Femur (tissue), 1 donor: ENCODE measurements around the gene EIF2A.
"Not testable (repeated sequence)": the region's sequence is repeated elsewhere in the genome, so short reads cannot be mapped to it uniquely, and the experiment has no call there.

Experiments
- DNase-seq: peaks from one replicate; pipeline ENCODE4 v3.0.0-alpha.2; 2017

Gene EIF2A

GRCh38 chr3:150546226-150547044, at the start of gene EIF2A, which contains the start of gene SERP1:
EIF2A (plus strand) TSS chr3:150546787; CDS start chr3:150546803, 16 bp downstream.
SERP1 (minus strand) TSS chr3:150546496; CDS start chr3:150546135, 361 bp downstream.
- peak; percentile 100 for DNase-seq

DNA sequence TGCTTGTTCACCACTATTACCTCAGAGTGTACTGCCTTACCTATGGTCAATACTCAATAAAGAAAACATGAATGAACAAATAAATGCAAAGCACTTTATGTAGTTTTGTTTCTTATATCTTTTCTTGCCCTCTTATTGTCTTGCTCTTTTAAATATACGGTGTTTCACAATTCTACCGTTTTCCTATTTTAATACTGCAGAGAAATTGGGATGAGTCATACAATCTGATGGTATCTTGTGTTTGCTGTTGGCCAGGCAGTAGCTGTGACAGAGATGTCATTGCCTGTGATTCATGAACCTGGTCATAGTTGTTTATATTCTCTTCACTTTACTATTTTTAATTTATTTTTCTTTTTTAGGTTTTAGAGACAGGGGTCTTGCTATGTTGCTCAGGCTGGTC, 48.6 kb upstream of the EIF2A start:
- DNase-seq: no peak

DNA sequence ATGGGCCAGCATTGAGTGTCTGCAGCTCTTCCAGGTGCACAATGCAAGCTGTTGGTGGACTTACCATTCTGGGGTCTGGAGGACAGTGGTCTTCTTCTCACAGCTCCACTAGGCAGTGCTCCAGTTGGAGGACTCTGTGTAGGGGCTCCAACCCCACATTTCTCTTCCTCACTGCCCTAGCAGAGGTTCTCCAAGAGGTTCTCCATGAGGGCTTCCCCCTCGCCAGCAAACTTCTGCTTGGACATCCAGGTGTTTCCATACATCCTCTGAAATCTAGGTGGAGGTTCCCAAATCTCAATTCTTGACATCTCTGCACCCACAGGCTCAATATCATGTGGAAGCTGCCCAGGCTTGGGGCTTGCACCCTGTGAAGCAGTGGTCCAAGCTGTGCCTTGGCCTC, 45.6 kb upstream of the EIF2A start:
- not testable (repeated sequence) for DNase-seq

- no peak for DNase-seq
Observed at GRCh38 chr3:150503402-150504099, 43.0 kb upstream of the EIF2A start.

DNA sequence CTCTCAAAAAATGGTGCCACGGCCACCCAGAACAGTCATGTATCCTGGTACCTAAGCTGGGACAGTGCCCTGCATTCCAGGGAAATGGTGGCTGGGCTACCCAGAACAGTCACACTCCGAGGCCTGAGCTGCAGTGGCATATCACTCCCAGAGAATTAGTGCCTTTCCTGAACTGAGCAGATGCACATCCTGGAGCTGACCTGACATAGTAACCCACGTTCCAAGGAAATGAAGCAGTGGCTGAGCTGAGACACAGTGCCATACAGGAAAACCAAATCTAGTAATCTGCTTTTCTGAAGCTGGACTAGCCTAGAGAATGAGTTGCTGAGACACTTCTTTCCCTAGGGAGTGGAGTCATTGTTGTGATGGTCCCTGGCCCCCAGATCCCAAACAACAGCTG, 42.1 kb upstream of the EIF2A start:
- no peak for DNase-seq

DNA sequence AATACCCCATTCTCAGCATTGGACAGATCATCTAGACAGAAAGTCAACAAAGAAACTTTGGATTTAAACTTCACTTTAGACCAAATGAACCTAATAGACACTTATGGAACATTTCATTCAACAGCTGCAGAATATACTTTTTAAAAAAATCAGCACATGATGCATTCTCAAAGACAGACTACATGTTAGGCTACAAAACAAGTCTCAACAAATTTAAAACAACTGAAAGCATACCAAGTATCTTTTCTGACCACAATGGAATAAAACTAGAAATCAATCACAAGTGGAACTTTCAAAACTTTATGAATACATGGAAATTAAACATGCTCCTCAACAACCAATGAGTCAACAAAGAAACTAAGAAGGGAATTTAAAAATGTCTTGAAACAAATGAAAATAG, 38.2 kb upstream of the EIF2A start:
- no peak for DNase-seq

DNA sequence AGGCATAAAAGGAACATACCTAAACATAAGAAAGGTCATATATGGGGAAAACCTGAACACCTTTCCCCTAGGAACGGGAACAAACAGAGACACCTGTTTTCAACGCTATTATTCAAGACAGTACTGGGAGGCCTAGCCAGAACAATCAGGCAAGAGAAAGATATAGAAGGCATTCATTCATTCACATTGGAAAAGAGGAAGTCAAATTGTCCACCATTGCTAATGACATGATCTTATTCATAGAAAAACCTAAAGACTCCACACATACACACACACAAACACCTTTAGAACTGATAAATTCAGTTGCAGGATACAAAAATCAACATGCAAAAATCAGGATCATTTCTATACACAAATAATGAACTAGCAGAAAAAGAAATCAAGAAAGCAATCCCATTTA, 36.8 kb upstream of the EIF2A start:
- no peak for DNase-seq

- no peak for DNase-seq
Observed at GRCh38 chr3:150511122-150511821, 35.3 kb upstream of the EIF2A start.

- DNase-seq: no peak
Observed at GRCh38 chr3:150515210-150515609, 31.4 kb upstream of the EIF2A start.

DNA sequence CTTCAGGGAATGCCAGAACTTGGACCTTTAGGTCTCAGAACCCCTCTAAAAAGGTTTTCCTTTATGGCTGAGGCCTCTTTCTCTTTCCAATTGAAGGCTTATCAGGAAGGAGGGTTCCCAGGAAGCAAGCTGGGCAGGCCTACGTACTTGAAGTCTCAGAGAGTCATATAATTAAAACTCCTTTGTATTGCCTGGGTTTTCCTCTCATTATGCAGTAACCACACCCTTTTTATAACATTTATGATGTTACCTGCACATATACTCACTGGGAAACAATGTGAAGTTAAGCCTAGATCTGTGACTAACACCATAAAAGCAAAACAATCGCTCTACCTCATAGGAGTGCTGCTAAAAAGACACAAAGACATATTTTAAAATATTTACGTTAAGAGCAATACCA, 27.6 kb upstream of the EIF2A start:
- DNase-seq: no peak

DNA sequence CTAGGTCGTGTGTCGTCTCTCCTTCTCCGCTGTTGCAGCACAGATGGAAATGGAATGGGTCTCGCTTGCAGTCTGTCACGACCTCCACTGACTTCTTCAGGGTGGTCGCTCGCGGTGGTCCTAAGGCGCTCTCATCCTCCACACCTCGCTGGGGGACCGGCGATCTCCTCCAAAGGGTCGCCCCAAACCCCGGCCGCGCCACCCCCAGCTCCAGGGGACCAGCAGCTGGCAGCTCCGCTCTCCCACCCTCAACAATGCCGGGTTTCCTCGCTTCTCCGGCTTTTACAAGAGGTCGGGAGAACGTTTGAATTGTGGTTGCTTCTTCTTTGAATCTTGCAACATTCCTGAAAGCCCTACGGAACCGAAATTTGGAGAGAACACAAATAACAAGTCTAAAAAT, 26.2 kb upstream of the EIF2A start:
- no peak for DNase-seq

GRCh38 chr3:150521463-150521862, 25.1 kb upstream of the EIF2A start:
- no peak for DNase-seq

GRCh38 chr3:150523538-150523937, 23.0 kb upstream of the EIF2A start:
- no peak for DNase-seq

DNA sequence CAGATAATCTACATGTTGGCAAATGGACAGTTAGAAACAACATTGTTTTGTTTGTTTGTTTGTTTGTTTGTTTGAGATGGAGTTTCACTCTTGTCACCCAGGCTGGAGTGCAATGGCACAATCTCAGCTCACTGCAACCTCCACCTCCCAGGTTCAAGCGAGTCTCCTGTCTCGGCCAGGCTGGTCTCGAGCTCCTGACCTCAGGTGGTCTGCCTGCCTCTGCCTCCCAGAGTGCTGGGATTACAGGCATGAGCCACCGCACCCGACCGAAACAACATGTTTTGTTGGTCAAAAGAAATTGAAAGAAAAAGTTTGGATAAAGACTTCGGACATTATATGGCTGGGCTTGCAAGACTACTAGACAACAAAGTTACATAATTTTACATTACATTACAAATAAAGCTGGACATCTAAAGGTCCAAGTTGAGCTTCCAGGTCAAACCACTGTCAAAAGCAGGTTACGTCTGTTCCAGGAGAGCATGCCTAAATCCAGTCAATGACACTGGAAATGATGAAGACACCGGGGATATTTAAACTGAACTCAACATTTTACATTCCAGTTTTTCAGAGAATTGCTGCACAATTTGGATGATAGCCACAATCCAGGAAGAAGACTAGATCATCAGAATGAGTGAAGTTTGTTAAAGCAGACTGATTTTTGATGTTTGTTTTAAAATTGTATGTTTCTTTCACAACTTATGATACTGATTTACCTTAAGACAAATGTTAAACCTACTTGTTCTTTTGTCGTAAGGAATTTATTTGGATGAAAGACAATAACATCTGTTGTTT, 18.9 kb upstream of the EIF2A start:
- DNase-seq: no peak

DNA sequence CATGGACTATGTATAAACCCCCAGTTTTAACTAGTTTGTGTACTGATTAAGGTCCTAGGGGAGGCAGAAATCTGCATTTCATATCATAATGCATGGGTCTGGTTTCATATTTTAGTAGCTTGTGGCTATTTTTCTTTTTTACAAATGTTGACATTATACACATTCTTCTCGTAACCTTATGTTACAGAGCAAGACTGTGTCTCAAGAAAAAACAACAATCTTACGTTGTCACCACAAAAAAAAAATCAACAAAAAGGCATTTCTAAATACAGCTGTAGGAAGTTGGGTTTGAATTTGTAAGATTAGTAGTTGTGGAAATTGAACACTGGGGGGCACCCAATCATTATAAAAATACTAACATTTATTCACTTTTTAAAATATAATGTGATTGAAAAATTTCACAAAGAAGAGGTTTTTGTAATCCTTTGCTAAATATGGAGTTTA, 18.2 kb upstream of the EIF2A start:
- no peak for DNase-seq

DNA sequence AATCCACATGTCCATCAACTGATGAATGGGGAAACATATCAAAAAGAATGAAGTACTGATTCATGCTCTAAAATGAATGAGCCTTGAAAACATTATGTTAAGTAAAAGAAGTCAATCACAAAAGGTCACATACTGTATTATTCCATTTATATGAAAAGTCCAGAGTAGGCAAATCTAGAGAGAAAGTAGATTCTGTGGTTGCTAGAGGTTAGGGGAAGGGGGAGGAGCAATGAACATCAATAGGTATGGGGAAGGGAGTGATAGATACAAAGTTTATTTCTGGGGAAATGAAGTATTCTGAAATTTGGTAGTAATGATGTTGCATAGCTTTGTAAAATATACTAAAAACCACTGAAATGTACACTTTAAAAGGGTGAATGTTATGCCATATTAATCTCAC, 14.8 kb upstream of the EIF2A start:
- DNase-seq: no peak

DNA sequence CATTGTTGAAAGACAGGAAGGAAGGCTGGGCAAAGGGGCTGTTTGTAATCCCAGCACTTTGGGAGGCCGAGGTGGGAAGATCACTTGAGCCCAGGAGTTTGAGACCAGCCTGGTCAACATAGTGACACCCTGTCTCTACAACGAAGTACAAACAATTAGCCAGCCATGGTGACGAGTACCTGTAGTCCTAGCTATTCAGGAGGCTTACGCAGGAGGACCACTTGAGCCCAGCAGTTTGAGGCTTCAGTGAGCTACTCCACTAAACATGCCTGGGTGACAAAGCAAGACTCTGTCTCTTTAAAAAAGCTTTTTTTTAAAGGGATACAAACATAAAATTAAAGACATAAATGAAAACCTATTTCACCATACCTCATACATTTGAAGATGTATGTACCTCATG, 11.4 kb upstream of the EIF2A start:
- DNase-seq: no peak

DNA sequence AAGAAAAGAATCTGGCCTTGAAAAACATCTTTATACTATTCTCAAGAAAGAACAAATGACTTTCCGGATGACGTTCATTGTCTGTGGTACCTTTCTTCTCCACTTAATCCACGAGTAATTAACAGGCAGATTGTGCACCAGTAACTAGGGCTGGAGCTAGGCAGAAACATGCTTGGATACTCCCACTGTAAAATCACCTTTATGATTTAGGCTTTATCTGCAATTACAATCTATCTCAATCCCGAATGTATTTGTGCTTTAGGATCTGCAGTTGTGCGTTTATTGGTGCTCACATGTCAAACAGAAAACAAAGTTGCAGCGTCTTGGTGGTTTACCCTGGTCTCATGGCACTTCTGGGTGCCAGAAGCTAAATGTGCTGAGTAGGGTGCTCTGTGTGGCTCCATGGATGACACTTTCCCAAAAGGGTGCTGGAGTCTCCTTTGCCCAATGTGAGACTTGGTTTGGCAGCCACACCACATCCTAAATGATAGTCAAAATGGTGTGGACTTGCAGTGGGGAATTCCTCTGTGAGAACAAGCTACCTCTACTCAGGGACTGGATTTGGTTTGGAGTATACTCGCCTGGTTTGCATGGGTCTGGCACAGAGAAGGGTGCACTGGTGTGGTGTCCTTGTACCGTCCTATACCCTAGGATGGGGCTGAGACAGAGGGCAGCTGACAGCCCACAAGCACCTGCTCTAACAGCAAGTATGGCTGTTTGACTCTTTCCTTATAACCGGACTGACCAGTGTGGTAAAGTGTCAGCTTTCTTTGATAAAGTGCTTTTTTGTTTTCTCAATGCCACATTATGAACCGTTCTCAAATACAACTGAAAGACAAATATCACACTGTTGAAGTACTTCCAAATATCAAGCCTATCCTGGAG, 8.0 kb upstream of the EIF2A start:
- no peak for DNase-seq

GRCh38 chr3:150540297-150540696, 6.3 kb upstream of the EIF2A start:
- no peak for DNase-seq

DNA sequence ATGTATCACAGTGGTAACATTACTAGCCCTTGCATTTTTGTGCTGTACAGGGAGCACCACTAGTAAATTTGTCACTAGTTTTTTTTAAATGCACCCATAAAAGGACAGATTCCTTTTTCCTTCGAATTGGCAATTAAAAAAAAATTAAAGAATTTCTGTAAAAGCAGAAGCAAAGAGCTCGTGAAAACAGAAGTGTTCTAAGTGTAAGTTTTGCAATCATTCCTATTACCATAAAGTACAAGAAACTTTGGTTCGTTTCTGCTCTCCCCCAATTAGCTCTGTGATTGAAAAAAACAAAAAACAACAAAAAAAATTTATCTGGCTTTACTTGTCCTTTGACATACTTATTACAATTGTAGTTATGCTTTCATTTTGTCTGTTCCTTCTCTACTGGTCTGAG, 5.6 kb upstream of the EIF2A start:
- DNase-seq: no peak

GRCh38 chr3:150543128-150543527, 3.5 kb upstream of the EIF2A start:
- no peak for DNase-seq

GRCh38 chr3:150543531-150543930, 3.1 kb upstream of the EIF2A start:
- no peak for DNase-seq
